CD4-positive, alpha-beta memory T cell (primary cell): ENCODE data around the gene SLAMF9. TPM values are rescaled to one million over a fixed set of nuclear protein-coding genes. Genes with fewer than 3 reads are reported as not detected.
A peak's percentile ranks its signal among the peaks of the same experiment; 100 is the strongest.

ENCODE experiments used
- CTCF ChIA-PET: fragments of 350-600 bp; sonication (Branson Sonifier 250); formaldehyde crosslinking; loops from one replicate; lab custom pipeline; 2021; ENCODE audit warnings: inconsistent platforms; ENCODE audit not compliant: partially characterized antibody; lab: Charles Lee
- POLR2A ChIA-PET: fragments of 350-600 bp; sonication (Branson Sonifier 250); formaldehyde crosslinking; loops from one replicate; lab custom pipeline; 2021; ENCODE audit not compliant: partially characterized antibody; lab: Charles Lee
- DNase-seq, 5 donors: peaks; one replicate each; pipeline versions ENCODE4 v3.0.0 to v3.0.0-alpha.2; 2020 to 2022; ENCODE audit warnings: mixed read lengths in 1 of 5
- H3K27ac ChIP-seq: one replicate; pipeline ENCODE4 v1.7.0; 2013; ENCODE audit warnings: low read depth, low read length
- H3K27me3 ChIP-seq: 2 replicates; pipeline ENCODE4 v1.7.0; 2013; ENCODE audit warnings: mild to moderate bottlenecking, low read length, moderate library complexity; ENCODE audit not compliant: insufficient read depth
- H3K36me3 ChIP-seq: 2 replicates; pipeline ENCODE4 v1.7.0; 2013; ENCODE audit warnings: mild to moderate bottlenecking, low read length, moderate library complexity; ENCODE audit not compliant: insufficient read depth
- H3K4me1 ChIP-seq: 2 replicates; pipeline ENCODE4 v1.7.0; 2013; ENCODE audit warnings: mild to moderate bottlenecking, low read length, moderate library complexity; ENCODE audit not compliant: insufficient read depth
- H3K4me3 ChIP-seq, 2 donors: one replicate each; pipeline ENCODE4 v1.7.0; 2013; ENCODE audit warnings: low read length in 2 of 2, mild to moderate bottlenecking in 1 of 2
- H3K9me3 ChIP-seq, 2 donors: one replicate each; pipeline ENCODE4 v1.7.0; 2013; ENCODE audit warnings: low read length in 2 of 2, control low read depth in 1 of 2; ENCODE audit not compliant: control insufficient read depth in 1 of 2
- H3K27ac Mint-ChIP-seq, 7 donors: one replicate each; pipeline ENCODE4 v1.8.0; 2020 to 2021; ENCODE audit warnings: mixed read lengths in 7 of 7, mild to moderate bottlenecking in 6 of 7, inconsistent platforms in 3 of 7, moderate library complexity in 3 of 7
- H3K27me3 Mint-ChIP-seq, 2 donors: one replicate each; pipeline ENCODE4 v1.8.0; 2020 to 2021; ENCODE audit warnings: mixed read lengths in 2 of 2
- H3K36me3 Mint-ChIP-seq, 2 donors: one replicate each; pipeline ENCODE4 v1.8.0; 2020 to 2021; ENCODE audit warnings: mixed read lengths in 2 of 2, inconsistent platforms in 1 of 2, mild to moderate bottlenecking in 1 of 2
- H3K4me1 Mint-ChIP-seq, 4 donors: one replicate each; pipeline ENCODE4 v1.8.0; 2020 to 2021; ENCODE audit warnings: mixed read lengths in 4 of 4, mild to moderate bottlenecking in 1 of 4
- H3K4me3 Mint-ChIP-seq, 8 donors: one replicate each; pipeline ENCODE4 v1.8.0; 2020 to 2021; ENCODE audit warnings: mixed read lengths in 8 of 8, mild to moderate bottlenecking in 7 of 8, moderate library complexity in 6 of 8, inconsistent platforms in 3 of 8
- H3K9me3 Mint-ChIP-seq, 8 donors: one replicate each; pipeline ENCODE4 v1.8.0; 2020 to 2021; ENCODE audit warnings: mixed read lengths in 8 of 8, mild to moderate bottlenecking in 5 of 8, inconsistent platforms in 3 of 8, moderate library complexity in 1 of 8
- intact Hi-C: fragments of 100-400 bp; cut with micrococcal nuclease; formaldehyde crosslinking; loops from one replicate; pipeline ENCODE4 v1.15.1; 2023
- polyA plus RNA-seq, 2 donors: library from polyadenylated mRNA; unstranded; fragments of 300-500 nt; fragmentation: Illumina TruSeq; gene quantifications; one replicate each; pipeline ENCODE4 v1.2.3, GENCODE V29; 2021
- total RNA-seq, 2 experiments: library from RNA; stranded (reverse); gene quantifications; one replicate each; pipeline ENCODE4 v1.2.3, GENCODE V29; 2021

Gene SLAMF9
- total and polyA plus RNA-seq, 4 experiments from 2014 or later = not detected

GRCh38 chr1:159991513-159991912 is 37.5 kb upstream of the SLAMF9 start:
- Mint-ChIP-seq H3K4me1 (peaks cover 0 to 7% (median 4%) of the 10 kb centered on the region in 4 donors), H3K27me3 (peaks cover 16 to 17% of the 10 kb centered on the region in 2 donors), H3K36me3 (no peaks in the 10 kb centered on the region), H3K4me3 (peak overlapping the region in 1 of 8 donors; percentile 60), H3K9me3 (no peaks in the 10 kb centered on the region), H3K27ac (no peak overlapping the region)
- no peak overlapping the region for H3K27ac ChIP-seq
- ChIA-PET POLR2A (no interaction called here), CTCF (interaction anchor here (1.2 to 1.5 kb wide), 2 partner anchors 10 to 16 kb away, joined by 3 to 9 read pairs; no protein-coding TSS in a partner anchor)
- no peaks in the 10 kb centered on the region for H3K36me3 ChIP-seq
- intact Hi-C loops = no loop called here
- no peak overlapping the region for H3K4me3 ChIP-seq
- no peaks in the 10 kb centered on the region for H3K27me3 ChIP-seq
- H3K4me1 ChIP-seq = no peaks in the 10 kb centered on the region
- no peaks in the 10 kb centered on the region for H3K9me3 ChIP-seq
- DNase-seq = peak in 2 of 5 donors; percentile 9 to 10

- Histone ChIP-seq H3K27me3 (peaks cover 5% of the 10 kb centered on the region), H3K9me3 (no peaks in the 10 kb centered on the region), H3K36me3 (no peaks in the 10 kb centered on the region), H3K4me3 (no peak overlapping the region), H3K27ac (no peak overlapping the region), H3K4me1 (no peaks in the 10 kb centered on the region)
- peaks cover 0 to 7% (median 4%) of the 10 kb centered on the region in 4 donors for H3K4me1 Mint-ChIP-seq
- H3K27me3 Mint-ChIP-seq = peaks cover 16 to 18% of the 10 kb centered on the region in 2 donors
- no peaks in the 10 kb centered on the region for H3K9me3 Mint-ChIP-seq
- H3K27ac Mint-ChIP-seq = no peak overlapping the region
- no peak for DNase-seq
- intact Hi-C loops = no loop called here
- ChIA-PET POLR2A (no interaction called here), CTCF (interaction anchor here (1.0 to 1.4 kb wide), 3 partner anchors 13 to 18 kb away, joined by 3 read pairs; no protein-coding TSS in a partner anchor)
- H3K36me3 Mint-ChIP-seq = no peaks in the 10 kb centered on the region
- H3K4me3 Mint-ChIP-seq = no peak overlapping the region
Observed at GRCh38 chr1:159990005-159990404, 36.0 kb upstream of the SLAMF9 start.

GRCh38 chr1:159989581-159989980 is 35.5 kb upstream of the SLAMF9 start:
- no peaks in the 10 kb centered on the region for H3K9me3 Mint-ChIP-seq
- peaks cover 19% of the 10 kb centered on the region in 2 donors for H3K27me3 Mint-ChIP-seq
- ChIA-PET POLR2A (no interaction called here), CTCF (interaction anchor here (1.1 to 1.4 kb wide), 2 partner anchors 13 to 18 kb away, joined by 3 read pairs; no protein-coding TSS in a partner anchor)
- H3K4me1 Mint-ChIP-seq = peaks cover 0 to 7% (median 4%) of the 10 kb centered on the region in 4 donors
- no peak overlapping the region for H3K27ac Mint-ChIP-seq
- H3K27ac ChIP-seq = no peak overlapping the region
- DNase-seq = no peak
- H3K4me1 ChIP-seq = no peaks in the 10 kb centered on the region
- peaks cover 5% of the 10 kb centered on the region for H3K27me3 ChIP-seq
- H3K36me3 ChIP-seq = no peaks in the 10 kb centered on the region
- no peaks in the 10 kb centered on the region for H3K36me3 Mint-ChIP-seq
- H3K4me3 ChIP-seq = no peak overlapping the region
- intact Hi-C loops = no loop called here
- H3K9me3 ChIP-seq = no peaks in the 10 kb centered on the region
- no peak overlapping the region for H3K4me3 Mint-ChIP-seq

- no peak overlapping the region for H3K4me3 Mint-ChIP-seq
- peaks cover 0 to 7% (median 4%) of the 10 kb centered on the region in 4 donors for H3K4me1 Mint-ChIP-seq
- no peaks in the 10 kb centered on the region for H3K36me3 Mint-ChIP-seq
- Histone ChIP-seq H3K27ac (no peak overlapping the region), H3K36me3 (no peaks in the 10 kb centered on the region), H3K4me1 (no peaks in the 10 kb centered on the region), H3K4me3 (no peak overlapping the region), H3K9me3 (no peaks in the 10 kb centered on the region), H3K27me3 (peaks cover 8% of the 10 kb centered on the region)
- ChIA-PET POLR2A (no interaction called here), CTCF (no interaction called here)
- H3K27ac Mint-ChIP-seq = no peak overlapping the region
- no peak for DNase-seq
- intact Hi-C loops = no loop called here
- no peaks in the 10 kb centered on the region for H3K9me3 Mint-ChIP-seq
- H3K27me3 Mint-ChIP-seq = peaks cover 18 to 21% of the 10 kb centered on the region in 2 donors
Observed at GRCh38 chr1:159988006-159988405, 34.0 kb upstream of the SLAMF9 start.

GRCh38 chr1:159987186-159987585 is 33.1 kb upstream of the SLAMF9 start:
- Mint-ChIP-seq H3K9me3 (no peaks in the 10 kb centered on the region), H3K4me3 (no peak overlapping the region), H3K4me1 (peaks cover 0 to 7% (median 4%) of the 10 kb centered on the region in 4 donors), H3K27ac (no peak overlapping the region), H3K36me3 (no peaks in the 10 kb centered on the region), H3K27me3 (peaks cover 22% of the 10 kb centered on the region in 2 donors)
- Histone ChIP-seq H3K27me3 (peaks cover 9% of the 10 kb centered on the region), H3K4me1 (no peaks in the 10 kb centered on the region), H3K27ac (no peak overlapping the region), H3K9me3 (no peaks in the 10 kb centered on the region), H3K4me3 (no peak overlapping the region), H3K36me3 (no peaks in the 10 kb centered on the region)
- ChIA-PET POLR2A (no interaction called here), CTCF (no interaction called here)
- intact Hi-C loops = no loop called here
- no peak for DNase-seq

- intact Hi-C loops = no loop called here
- H3K27me3 Mint-ChIP-seq = peaks cover 25 to 26% of the 10 kb centered on the region in 2 donors
- no peak overlapping the region for H3K4me3 ChIP-seq
- no peak for DNase-seq
- H3K4me1 Mint-ChIP-seq = peaks cover 0 to 4% (median 2%) of the 10 kb centered on the region in 4 donors
- H3K36me3 Mint-ChIP-seq = no peaks in the 10 kb centered on the region
- no peaks in the 10 kb centered on the region for H3K9me3 ChIP-seq
- no peak overlapping the region for H3K27ac Mint-ChIP-seq
- H3K36me3 ChIP-seq = no peaks in the 10 kb centered on the region
- no peaks in the 10 kb centered on the region for H3K4me1 ChIP-seq
- no peak overlapping the region for H3K4me3 Mint-ChIP-seq
- H3K9me3 Mint-ChIP-seq = no peaks in the 10 kb centered on the region
- no peak overlapping the region for H3K27ac ChIP-seq
- ChIA-PET CTCF (no interaction called here), POLR2A (no interaction called here)
- peaks cover 9% of the 10 kb centered on the region for H3K27me3 ChIP-seq
Observed at GRCh38 chr1:159986531-159986930, 32.5 kb upstream of the SLAMF9 start.

- Histone ChIP-seq H3K27me3 (peaks cover 9% of the 10 kb centered on the region), H3K9me3 (no peaks in the 10 kb centered on the region), H3K27ac (no peak overlapping the region), H3K4me1 (no peaks in the 10 kb centered on the region), H3K36me3 (no peaks in the 10 kb centered on the region), H3K4me3 (no peak overlapping the region)
- H3K9me3 Mint-ChIP-seq = no peaks in the 10 kb centered on the region
- H3K27ac Mint-ChIP-seq = peak overlapping the region in 1 of 7 donors; percentile 53
- H3K36me3 Mint-ChIP-seq = no peaks in the 10 kb centered on the region
- no peaks in the 10 kb centered on the region for H3K4me1 Mint-ChIP-seq
- ChIA-PET CTCF (interaction anchor here (1.7 kb wide), 1 partner anchor 19 kb away, joined by 4 read pairs; no protein-coding TSS in a partner anchor), POLR2A (no interaction called here)
- H3K27me3 Mint-ChIP-seq = peaks cover 24 to 26% of the 10 kb centered on the region in 2 donors
- intact Hi-C loops = no loop called here
- no peak for DNase-seq
- H3K4me3 Mint-ChIP-seq = no peak overlapping the region
Observed at GRCh38 chr1:159986093-159986492, 32.1 kb upstream of the SLAMF9 start.
